Astrocyte of the spinal cord (primary cell): ENCODE data around the gene ZNF268.

Experiments
- DNase-seq: peaks from one replicate; pipeline ENCODE4 v3.0.0; 2011; ENCODE audit warnings: low read depth, low spot score
- H3K4me3 ChIP-seq: 2 replicates; pipeline ENCODE4 v1.5.1; 2011; ENCODE audit warnings: low read depth, mild to moderate bottlenecking, low read length, moderate library complexity
- in situ Hi-C: cut with HindIII; loops from 2 replicates; pipeline ENCODE4 v1.10.0; 2017; ENCODE audit warnings: low sequenced_read_pairs
- TF ChIP-seq, protein P1 (sequence below): IDR thresholded peaks from 2 replicates; pipeline ENCODE4 v1.5.1; 2012; ENCODE audit warnings: low read depth, mild to moderate bottlenecking, low read length, inconsistent platforms

The ZNF268 gene

DNA sequence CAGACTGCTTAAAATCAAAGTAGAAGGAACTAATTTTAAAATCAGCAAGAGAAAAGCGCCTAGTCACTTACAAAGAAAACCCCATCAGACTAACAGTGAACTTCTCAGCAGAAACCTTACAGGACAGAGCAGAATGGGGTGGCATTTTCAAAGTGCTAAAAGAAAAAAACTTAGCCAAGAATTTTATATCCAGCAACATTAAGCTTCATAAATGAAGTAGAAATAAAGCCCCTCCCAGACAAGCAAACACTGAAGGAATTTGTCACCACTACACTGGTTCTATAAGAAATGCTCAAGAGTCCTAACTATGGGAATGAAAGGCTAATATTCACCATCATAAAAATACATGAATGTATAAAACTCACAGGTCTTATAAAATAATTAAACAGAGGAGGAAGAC is 6.4 kb upstream of the ZNF268 start:
- no peak overlapping the region for H3K4me3 ChIP-seq
- no peak for DNase-seq
- TF ChIP-seq, protein P1, sequence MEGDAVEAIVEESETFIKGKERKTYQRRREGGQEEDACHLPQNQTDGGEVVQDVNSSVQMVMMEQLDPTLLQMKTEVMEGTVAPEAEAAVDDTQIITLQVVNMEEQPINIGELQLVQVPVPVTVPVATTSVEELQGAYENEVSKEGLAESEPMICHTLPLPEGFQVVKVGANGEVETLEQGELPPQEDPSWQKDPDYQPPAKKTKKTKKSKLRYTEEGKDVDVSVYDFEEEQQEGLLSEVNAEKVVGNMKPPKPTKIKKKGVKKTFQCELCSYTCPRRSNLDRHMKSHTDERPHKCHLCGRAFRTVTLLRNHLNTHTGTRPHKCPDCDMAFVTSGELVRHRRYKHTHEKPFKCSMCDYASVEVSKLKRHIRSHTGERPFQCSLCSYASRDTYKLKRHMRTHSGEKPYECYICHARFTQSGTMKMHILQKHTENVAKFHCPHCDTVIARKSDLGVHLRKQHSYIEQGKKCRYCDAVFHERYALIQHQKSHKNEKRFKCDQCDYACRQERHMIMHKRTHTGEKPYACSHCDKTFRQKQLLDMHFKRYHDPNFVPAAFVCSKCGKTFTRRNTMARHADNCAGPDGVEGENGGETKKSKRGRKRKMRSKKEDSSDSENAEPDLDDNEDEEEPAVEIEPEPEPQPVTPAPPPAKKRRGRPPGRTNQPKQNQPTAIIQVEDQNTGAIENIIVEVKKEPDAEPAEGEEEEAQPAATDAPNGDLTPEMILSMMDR: no peak
- in situ Hi-C loops: no loop called here

DNA sequence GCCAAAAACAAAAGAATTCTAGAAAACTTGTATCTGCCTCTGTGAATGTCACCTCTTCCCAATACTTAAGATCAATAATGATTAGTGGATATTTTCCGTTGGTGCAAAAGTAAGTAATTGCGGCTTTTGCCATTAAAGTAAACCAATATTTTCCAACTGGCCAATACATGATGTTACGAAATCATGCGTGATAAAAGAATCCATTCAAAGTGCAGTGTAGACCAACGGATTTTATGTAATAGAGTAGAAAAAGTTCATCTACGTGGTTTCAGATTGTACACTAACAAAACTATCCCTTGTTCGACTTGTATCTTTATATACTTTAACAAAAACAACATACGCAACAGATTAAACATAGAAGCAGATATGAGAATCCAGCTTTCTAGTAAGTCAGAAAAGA is 626 bp upstream of the ZNF268 start:
- in situ Hi-C loops: no loop called here

DNA sequence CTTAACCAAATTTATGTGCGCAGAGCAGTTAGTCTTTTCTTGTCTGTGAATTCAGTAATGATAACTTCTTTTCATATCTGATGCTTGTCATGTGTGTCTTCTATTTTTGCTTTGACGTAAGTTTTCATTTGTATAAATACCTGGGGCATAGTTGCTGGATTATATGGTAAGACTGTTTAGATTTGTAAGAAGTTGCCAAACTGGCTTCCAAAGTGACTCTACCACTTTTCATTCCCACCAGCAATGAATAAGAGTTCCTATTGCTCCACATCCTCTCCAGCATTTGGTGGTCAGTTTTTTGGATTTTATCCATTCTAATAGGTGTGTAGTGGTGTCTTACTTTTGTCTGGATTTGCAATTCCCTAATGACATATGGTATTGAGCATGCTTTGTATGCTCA is 8.9 kb downstream of the ZNF268 start:
- DNase-seq: no peak
- H3K4me3 ChIP-seq: no peak overlapping the region
- in situ Hi-C loops: no loop called here
- TF ChIP-seq, protein P1: no peak

More for the DNA sequence above, 626 bp upstream of the ZNF268 start:
- H3K4me3 ChIP-seq: no peak overlapping the region
- TF ChIP-seq, protein P1: no peak
- DNase-seq: no peak

DNA sequence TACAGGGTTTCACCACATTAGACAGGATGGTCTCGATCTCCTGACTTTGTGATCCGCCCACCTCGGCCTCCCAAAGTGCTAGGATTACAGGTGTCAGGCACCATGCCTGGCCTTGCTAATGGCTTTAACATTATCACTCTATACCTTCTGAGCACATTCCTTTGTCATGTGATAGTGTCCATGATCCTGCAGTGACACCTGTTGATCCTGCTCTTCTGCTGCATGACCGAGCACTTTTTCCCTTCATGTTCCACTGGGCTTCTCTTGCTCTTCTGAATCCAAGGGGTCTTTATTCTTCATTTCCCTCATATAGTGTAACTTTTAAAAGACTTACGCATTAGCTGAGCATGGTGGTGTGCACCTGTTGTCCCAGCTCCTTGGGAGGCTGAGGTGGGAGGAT is 11.6 kb downstream of the ZNF268 start:
- H3K4me3 ChIP-seq: no peak overlapping the region
- TF ChIP-seq, protein P1: no peak
- in situ Hi-C loops: no loop called here

DNA sequence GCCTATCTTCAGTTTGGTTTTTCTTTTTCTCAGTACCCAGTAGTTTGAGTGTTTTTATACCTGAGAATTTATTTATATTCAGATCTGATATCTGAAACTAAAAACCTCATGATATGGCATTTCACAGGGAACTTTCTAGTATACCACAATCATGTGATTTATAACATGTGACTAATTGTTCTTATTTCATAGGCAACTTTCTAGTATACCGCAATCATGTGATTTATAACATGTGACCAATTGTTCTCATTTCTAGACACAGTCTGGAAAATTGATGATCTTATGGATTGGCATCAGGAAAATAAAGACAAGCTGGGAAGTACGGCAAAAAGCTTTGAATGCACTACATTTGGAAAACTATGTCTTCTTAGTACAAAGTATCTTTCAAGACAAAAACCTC is 20.6 kb downstream of the ZNF268 start:
- in situ Hi-C loops: no loop called here
- no peak overlapping the region for H3K4me3 ChIP-seq
- TF ChIP-seq, protein P1: no peak
- no peak for DNase-seq

More for the DNA sequence above, 11.6 kb downstream of the ZNF268 start:
- DNase-seq: no peak

DNA sequence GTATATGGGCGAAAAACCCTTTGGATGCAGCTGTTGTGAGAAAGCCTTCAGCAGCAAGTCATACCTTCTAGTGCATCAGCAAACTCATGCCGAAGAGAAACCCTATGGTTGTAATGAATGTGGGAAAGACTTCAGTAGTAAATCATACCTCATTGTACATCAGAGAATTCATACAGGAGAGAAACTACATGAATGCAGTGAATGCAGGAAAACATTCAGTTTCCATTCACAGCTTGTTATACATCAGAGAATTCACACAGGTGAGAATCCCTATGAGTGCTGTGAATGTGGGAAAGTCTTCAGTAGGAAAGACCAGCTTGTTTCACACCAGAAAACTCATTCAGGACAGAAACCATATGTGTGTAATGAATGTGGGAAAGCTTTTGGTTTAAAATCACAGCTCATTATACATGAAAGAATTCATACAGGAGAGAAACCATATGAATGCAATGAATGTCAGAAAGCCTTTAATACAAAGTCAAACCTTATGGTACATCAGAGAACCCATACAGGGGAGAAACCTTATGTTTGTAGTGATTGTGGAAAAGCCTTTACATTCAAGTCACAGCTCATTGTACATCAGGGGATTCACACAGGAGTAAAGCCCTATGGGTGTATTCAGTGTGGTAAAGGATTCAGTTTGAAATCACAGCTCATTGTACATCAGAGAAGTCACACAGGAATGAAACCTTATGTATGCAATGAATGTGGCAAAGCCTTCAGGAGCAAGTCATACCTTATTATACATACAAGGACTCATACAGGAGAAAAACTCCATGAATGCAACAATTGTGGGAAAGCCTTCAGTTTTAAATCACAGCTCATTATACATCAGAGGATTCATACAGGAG is 21.4 kb downstream of the ZNF268 start:
- in situ Hi-C loops: no loop called here
- H3K4me3 ChIP-seq: no peak overlapping the region
- TF ChIP-seq, protein P1: no peak
- DNase-seq: peak; percentile 20
